ENCODE measurements around the gene GLCE.

The GLCE gene

GRCh38 chr15:69125236-69125635 is 35.2 kb upstream of the GLCE start:
- Histone ChIP-seq H3K27ac (ENCODE audit: low read length) (no peak overlapping the region), H3K4me3 (ENCODE audit: low read length) (no peak overlapping the region), H3K27me3 (ENCODE audit: control insufficient read depth, insufficient read depth, low read length) (peaks cover 11% of the 10 kb centered on the region; the same call in 1 of the 2 replicates), H3K4me1 (ENCODE audit: control insufficient read depth, insufficient read depth, low read length) (peaks cover 3% of the 10 kb centered on the region; the same call in 1 of the 2 replicates), H3K36me3 (ENCODE audit: control insufficient read depth, insufficient read depth, low read length) (no peaks in the 10 kb centered on the region), H3K9me3 (ENCODE audit: control insufficient read depth, insufficient read depth, low read length) (no peaks in the 10 kb centered on the region)
- no CpG with 5 or more reads among the region's 8 CpGs for WGBS (ENCODE audit: insufficient coverage, insufficient read length)
- no peak for DNase-seq (ENCODE audit: low read depth, low spot score)

- WGBS (ENCODE audit: insufficient coverage, insufficient read length) = no CpG with 5 or more reads among the region's 3 CpGs
- H3K36me3 ChIP-seq (ENCODE audit: control insufficient read depth, insufficient read depth, low read length) = no peaks in the 10 kb centered on the region
- H3K4me1 ChIP-seq (ENCODE audit: control insufficient read depth, insufficient read depth, low read length) = peaks cover 1% of the 10 kb centered on the region; the same call in 1 of the 2 replicates
- H3K27me3 ChIP-seq (ENCODE audit: control insufficient read depth, insufficient read depth, low read length) = peaks cover 9% of the 10 kb centered on the region; the same call in 1 of the 2 replicates
- H3K27ac ChIP-seq (ENCODE audit: low read length) = no peak overlapping the region
- no peaks in the 10 kb centered on the region for H3K9me3 ChIP-seq (ENCODE audit: control insufficient read depth, insufficient read depth, low read length)
- H3K4me3 ChIP-seq (ENCODE audit: low read length) = no peak overlapping the region
- DNase-seq (ENCODE audit: low read depth, low spot score) = no peak
Observed at GRCh38 chr15:69126054-69126469, 34.4 kb upstream of the GLCE start.

DNA sequence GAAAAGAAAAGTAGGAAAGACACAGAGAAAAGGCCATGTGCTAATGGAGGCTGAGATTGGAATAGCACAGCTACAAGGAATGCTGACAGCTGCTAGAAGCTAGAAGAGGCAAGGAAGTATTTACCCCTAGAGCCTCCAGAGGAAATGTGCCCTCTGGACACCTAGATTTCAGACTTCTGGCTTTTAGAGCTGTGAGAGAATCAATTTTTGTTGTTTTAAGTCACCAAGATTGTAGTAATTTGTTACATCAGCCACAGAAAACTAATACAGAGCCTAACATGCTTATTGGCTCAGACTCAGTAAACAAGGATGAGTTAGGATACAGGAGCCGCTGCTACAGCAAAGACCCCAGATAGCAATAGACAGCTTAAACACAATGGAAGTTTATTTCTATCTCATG is 33.1 kb upstream of the GLCE start:
- DNase-seq (ENCODE audit: low read depth, low spot score) = no peak
- H3K4me1 ChIP-seq (ENCODE audit: control insufficient read depth, insufficient read depth, low read length) = no peaks in the 10 kb centered on the region; the same call in 1 of the 2 replicates
- no peaks in the 10 kb centered on the region for H3K27me3 ChIP-seq (ENCODE audit: control insufficient read depth, insufficient read depth, low read length)
- no peak overlapping the region for H3K4me3 ChIP-seq (ENCODE audit: low read length)
- no CpG with 5 or more reads among the region's 1 CpG for WGBS (ENCODE audit: insufficient coverage, insufficient read length)
- H3K36me3 ChIP-seq (ENCODE audit: control insufficient read depth, insufficient read depth, low read length) = no peaks in the 10 kb centered on the region
- H3K27ac ChIP-seq (ENCODE audit: low read length) = no peak overlapping the region
- no peaks in the 10 kb centered on the region for H3K9me3 ChIP-seq (ENCODE audit: control insufficient read depth, insufficient read depth, low read length)

DNA sequence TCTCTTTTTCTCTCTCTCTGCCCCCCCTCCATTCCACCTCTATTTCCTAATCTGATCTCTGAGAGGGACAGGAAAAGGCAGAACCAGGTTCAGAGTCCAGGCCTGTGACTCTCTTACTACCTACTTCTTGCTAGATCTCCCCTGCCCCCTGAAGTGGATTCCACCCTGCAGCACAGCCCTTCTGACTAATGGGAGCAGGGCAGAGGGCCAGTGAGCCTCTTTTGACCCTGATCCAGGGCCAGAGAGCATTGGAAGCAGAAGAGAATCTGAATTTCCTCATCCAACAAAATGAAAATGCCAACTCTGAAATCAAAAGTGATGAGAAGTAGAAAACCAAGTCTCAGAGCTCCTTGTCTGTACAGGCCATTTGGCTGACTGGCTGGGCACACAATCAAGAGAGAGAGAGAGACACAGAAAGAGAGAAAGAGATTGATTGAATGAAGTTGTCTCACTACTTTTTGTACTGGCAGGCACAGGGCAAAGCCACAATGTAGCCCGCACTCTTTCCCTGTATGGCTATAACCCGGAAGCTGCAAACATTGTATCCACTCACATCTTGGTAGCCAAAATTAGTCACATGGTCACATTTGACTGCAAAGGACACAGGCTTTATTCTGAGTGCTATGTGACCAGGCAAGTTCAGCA is 31.6 kb upstream of the GLCE start:
- Histone ChIP-seq H3K4me3 (ENCODE audit: low read length) (no peak overlapping the region), H3K9me3 (ENCODE audit: control insufficient read depth, insufficient read depth, low read length) (no peaks in the 10 kb centered on the region), H3K27ac (ENCODE audit: low read length) (no peak overlapping the region), H3K36me3 (ENCODE audit: control insufficient read depth, insufficient read depth, low read length) (no peaks in the 10 kb centered on the region), H3K27me3 (ENCODE audit: control insufficient read depth, insufficient read depth, low read length) (no peaks in the 10 kb centered on the region), H3K4me1 (ENCODE audit: control insufficient read depth, insufficient read depth, low read length) (no peaks in the 10 kb centered on the region; the same call in 1 of the 2 replicates)
- WGBS (ENCODE audit: insufficient coverage, insufficient read length) = no CpG with 5 or more reads among the region's 2 CpGs
- no peak for DNase-seq (ENCODE audit: low read depth, low spot score)

DNA sequence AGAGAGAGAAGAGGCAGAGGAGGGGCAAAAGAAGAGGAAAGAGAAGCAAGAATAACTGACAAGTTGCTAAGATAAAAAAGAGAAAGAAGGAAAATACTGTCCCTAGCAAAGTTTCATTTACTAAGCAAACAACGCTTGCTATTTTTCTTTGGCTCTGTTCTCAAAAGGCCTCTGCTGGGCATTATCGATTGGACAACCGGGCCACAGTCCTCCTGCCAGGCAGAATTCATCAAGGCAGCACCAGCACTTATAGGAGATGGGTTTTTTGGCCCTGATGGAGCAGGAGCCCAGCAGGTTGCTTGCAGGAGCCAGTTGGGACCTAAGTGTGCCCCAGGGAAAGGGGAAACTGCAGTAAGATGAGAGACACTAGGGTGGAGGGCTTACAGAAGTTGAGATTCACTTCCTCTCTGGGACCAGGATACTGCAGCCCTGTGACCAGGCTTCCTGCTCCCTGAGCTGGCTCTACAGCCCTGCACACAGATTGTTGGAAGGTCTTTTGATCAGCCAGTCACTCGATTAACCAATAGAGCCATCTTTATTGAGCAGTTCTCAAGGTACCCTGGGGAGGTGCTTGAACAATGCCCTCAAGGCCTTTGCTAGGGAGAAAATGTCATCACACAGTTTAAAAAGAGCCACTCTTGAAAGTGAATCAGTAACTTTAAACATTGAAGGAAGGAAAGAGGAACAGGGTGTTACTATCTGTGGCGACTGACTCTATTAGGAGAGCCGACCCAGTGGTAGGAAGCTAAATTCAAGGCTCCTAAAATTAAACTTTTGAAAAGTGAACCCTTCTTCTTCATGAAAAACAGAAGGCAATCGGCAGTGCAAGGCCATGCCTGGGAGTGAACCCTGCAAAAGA is 28.8 kb upstream of the GLCE start:
- Histone ChIP-seq H3K27me3 (ENCODE audit: control insufficient read depth, insufficient read depth, low read length) (no peaks in the 10 kb centered on the region), H3K9me3 (ENCODE audit: control insufficient read depth, insufficient read depth, low read length) (no peaks in the 10 kb centered on the region), H3K27ac (ENCODE audit: low read length) (no peak overlapping the region), H3K4me3 (ENCODE audit: low read length) (no peak overlapping the region), H3K36me3 (ENCODE audit: control insufficient read depth, insufficient read depth, low read length) (no peaks in the 10 kb centered on the region), H3K4me1 (ENCODE audit: control insufficient read depth, insufficient read depth, low read length) (no peaks in the 10 kb centered on the region; the same call in 1 of the 2 replicates)
- no CpG with 5 or more reads among the region's 7 CpGs for WGBS (ENCODE audit: insufficient coverage, insufficient read length)
- no peak for DNase-seq (ENCODE audit: low read depth, low spot score)

GRCh38 chr15:69132430-69132829 is 28.0 kb upstream of the GLCE start:
- Histone ChIP-seq H3K27me3 (ENCODE audit: control insufficient read depth, insufficient read depth, low read length) (no peaks in the 10 kb centered on the region), H3K4me3 (ENCODE audit: low read length) (no peak overlapping the region), H3K9me3 (ENCODE audit: control insufficient read depth, insufficient read depth, low read length) (no peaks in the 10 kb centered on the region), H3K27ac (ENCODE audit: low read length) (no peak overlapping the region), H3K4me1 (ENCODE audit: control insufficient read depth, insufficient read depth, low read length) (no peaks in the 10 kb centered on the region; the same call in 1 of the 2 replicates), H3K36me3 (ENCODE audit: control insufficient read depth, insufficient read depth, low read length) (no peaks in the 10 kb centered on the region)
- DNase-seq (ENCODE audit: low read depth, low spot score) = no peak
- no CpG with 5 or more reads among the region's 4 CpGs for WGBS (ENCODE audit: insufficient coverage, insufficient read length)

GRCh38 chr15:69132977-69133861 is 27.2 kb upstream of the GLCE start:
- WGBS (ENCODE audit: insufficient coverage, insufficient read length) = no CpG with 5 or more reads among the region's 3 CpGs
- DNase-seq (ENCODE audit: low read depth, low spot score) = no peak
- Histone ChIP-seq H3K27ac (ENCODE audit: low read length) (no peak overlapping the region), H3K4me3 (ENCODE audit: low read length) (no peak overlapping the region), H3K36me3 (ENCODE audit: control insufficient read depth, insufficient read depth, low read length) (no peaks in the 10 kb centered on the region), H3K4me1 (ENCODE audit: control insufficient read depth, insufficient read depth, low read length) (no peaks in the 10 kb centered on the region; the same call in 1 of the 2 replicates), H3K27me3 (ENCODE audit: control insufficient read depth, insufficient read depth, low read length) (no peaks in the 10 kb centered on the region), H3K9me3 (ENCODE audit: control insufficient read depth, insufficient read depth, low read length) (no peaks in the 10 kb centered on the region)

- Histone ChIP-seq H3K36me3 (ENCODE audit: control insufficient read depth, insufficient read depth, low read length) (no peaks in the 10 kb centered on the region), H3K27ac (ENCODE audit: low read length) (no peak overlapping the region), H3K4me3 (ENCODE audit: low read length) (no peak overlapping the region), H3K4me1 (ENCODE audit: control insufficient read depth, insufficient read depth, low read length) (no peaks in the 10 kb centered on the region; the same call in 1 of the 2 replicates), H3K9me3 (ENCODE audit: control insufficient read depth, insufficient read depth, low read length) (no peaks in the 10 kb centered on the region), H3K27me3 (ENCODE audit: control insufficient read depth, insufficient read depth, low read length) (no peaks in the 10 kb centered on the region)
- WGBS (ENCODE audit: insufficient coverage, insufficient read length) = no CpG with 5 or more reads among the region's 5 CpGs
- DNase-seq (ENCODE audit: low read depth, low spot score) = no peak
Observed at GRCh38 chr15:69133862-69134519, 26.4 kb upstream of the GLCE start.

DNA sequence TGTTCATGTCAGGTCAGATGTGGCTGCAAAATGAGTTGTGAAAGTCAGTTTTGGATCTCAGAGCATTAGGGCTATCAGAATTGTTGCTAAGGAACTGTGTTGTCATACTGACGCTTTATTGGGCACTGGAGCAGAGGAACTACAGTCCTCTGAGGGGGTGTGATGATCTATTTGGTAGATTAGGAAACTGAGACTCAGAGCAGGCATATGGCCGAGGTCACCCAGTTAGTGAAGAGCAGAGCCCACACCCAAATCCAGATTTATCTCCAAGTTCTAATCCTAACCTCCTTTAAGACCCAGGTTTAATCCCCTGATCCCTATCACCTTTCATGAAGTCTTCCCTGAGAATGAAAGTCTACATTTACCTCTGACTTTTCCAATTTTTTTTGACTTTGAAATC is 25.6 kb upstream of the GLCE start:
- H3K27ac ChIP-seq (ENCODE audit: low read length) = no peak overlapping the region
- no peaks in the 10 kb centered on the region; the same call in 1 of the 2 replicates for H3K4me1 ChIP-seq (ENCODE audit: control insufficient read depth, insufficient read depth, low read length)
- H3K27me3 ChIP-seq (ENCODE audit: control insufficient read depth, insufficient read depth, low read length) = no peaks in the 10 kb centered on the region
- no peaks in the 10 kb centered on the region for H3K9me3 ChIP-seq (ENCODE audit: control insufficient read depth, insufficient read depth, low read length)
- DNase-seq (ENCODE audit: low read depth, low spot score) = no peak
- WGBS (ENCODE audit: insufficient coverage, insufficient read length) = no CpG with 5 or more reads among the region's 2 CpGs
- no peak overlapping the region for H3K4me3 ChIP-seq (ENCODE audit: low read length)
- H3K36me3 ChIP-seq (ENCODE audit: control insufficient read depth, insufficient read depth, low read length) = no peaks in the 10 kb centered on the region

Measured in iPS DF 6.9 (cell line).